MM.1S (cell line): ENCODE results near the gene CPVL.
"Not testable (repeated sequence)": the region's sequence is repeated elsewhere in the genome, so short reads cannot be mapped to it uniquely, and the experiment has no call there.

ENCODE experiments used
- DNase-seq: peaks from one replicate; pipeline ENCODE4 v3.0.0-alpha.2; 2015
- H2AFZ ChIP-seq: fragments of 300-600 bp; sonication (generic); 2 replicates; pipeline ENCODE4 v1.6.0; 2016; ENCODE audit warnings: antibody characterized with exemption, low read length
- H3F3A ChIP-seq: fragments of 300-600 bp; sonication (generic); 2 replicates; pipeline ENCODE4 v1.6.1; 2016; ENCODE audit warnings: mild to moderate bottlenecking, antibody characterized with exemption, low read length, moderate library complexity, mixed read lengths; ENCODE audit not compliant: insufficient read depth
- H3K27ac ChIP-seq: fragments of 300-600 bp; sonication (generic); 2 replicates; pipeline ENCODE4 v1.5.1; 2016; ENCODE audit warnings: mild to moderate bottlenecking, low read length
- H3K27me3 ChIP-seq: fragments of 300-600 bp; sonication (generic); replicated peaks from 2 replicates; pipeline ENCODE4 v1.6.0; 2016; ENCODE audit warnings: low read length; ENCODE audit not compliant: insufficient read depth
- H3K36me3 ChIP-seq: fragments of 300-600 bp; sonication (generic); replicated peaks from 2 replicates; pipeline ENCODE4 v1.6.1; 2016; ENCODE audit warnings: mild to moderate bottlenecking, low read length, mixed read lengths; ENCODE audit not compliant: insufficient read depth
- H3K4me1 ChIP-seq: fragments of 300-600 bp; sonication (generic); 2 replicates; pipeline ENCODE4 v1.6.1; 2016; ENCODE audit warnings: low read length, mixed read lengths
- H3K4me2 ChIP-seq: fragments of 300-600 bp; sonication (generic); 2 replicates; pipeline ENCODE4 v1.6.0; 2016; ENCODE audit warnings: low read depth, low read length
- H3K4me3 ChIP-seq: fragments of 300-600 bp; sonication (generic); 2 replicates; pipeline ENCODE4 v1.5.1; 2016; ENCODE audit warnings: low read length, mixed read lengths
- H3K79me2 ChIP-seq: fragments of 300-600 bp; sonication (generic); 2 replicates; pipeline ENCODE4 v1.6.1; 2016; ENCODE audit warnings: mixed run types, low read length, mixed read lengths
- H3K9ac ChIP-seq: fragments of 300-600 bp; sonication (generic); 2 replicates; pipeline ENCODE4 v1.6.1; 2016; ENCODE audit warnings: low read length, mixed read lengths
- H3K9me2 ChIP-seq: fragments of 300-600 bp; sonication (generic); replicated peaks from 2 replicates; pipeline ENCODE4 v1.6.1; 2016; ENCODE audit warnings: mild to moderate bottlenecking, low read length, mixed read lengths; ENCODE audit not compliant: insufficient read depth
- H3K9me3 ChIP-seq: fragments of 300-600 bp; sonication (generic); replicated peaks from 2 replicates; pipeline ENCODE4 v1.6.1; 2016; ENCODE audit warnings: mild to moderate bottlenecking, low read length, mixed read lengths; ENCODE audit not compliant: insufficient read depth
- H4K20me1 ChIP-seq: fragments of 300-600 bp; sonication (generic); 2 replicates; pipeline ENCODE4 v1.6.1; 2016; ENCODE audit warnings: mild to moderate bottlenecking, low read length, moderate library complexity, mixed read lengths; ENCODE audit not compliant: insufficient read depth
- CTCF ChIP-seq: fragments of 300-600 bp; sonication (generic); IDR thresholded peaks from 2 replicates; pipeline ENCODE4 v1.5.1; 2016; ENCODE audit warnings: antibody characterized with exemption, low read length, mixed read lengths
- EZH2 ChIP-seq: fragments of 300-600 bp; sonication (generic); optimal IDR thresholded peaks from 2 replicates; pipeline ENCODE3; 2017; ENCODE audit warnings: low read depth, mild to moderate bottlenecking, antibody characterized with exemption, low read length, mixed read lengths
- EZH2phosphoT487 ChIP-seq: fragments of 300-600 bp; sonication (generic); IDR thresholded peaks from 2 replicates; pipeline ENCODE4 v1.6.1; 2018; ENCODE audit warnings: antibody characterized with exemption, low read length

The CPVL gene

DNA sequence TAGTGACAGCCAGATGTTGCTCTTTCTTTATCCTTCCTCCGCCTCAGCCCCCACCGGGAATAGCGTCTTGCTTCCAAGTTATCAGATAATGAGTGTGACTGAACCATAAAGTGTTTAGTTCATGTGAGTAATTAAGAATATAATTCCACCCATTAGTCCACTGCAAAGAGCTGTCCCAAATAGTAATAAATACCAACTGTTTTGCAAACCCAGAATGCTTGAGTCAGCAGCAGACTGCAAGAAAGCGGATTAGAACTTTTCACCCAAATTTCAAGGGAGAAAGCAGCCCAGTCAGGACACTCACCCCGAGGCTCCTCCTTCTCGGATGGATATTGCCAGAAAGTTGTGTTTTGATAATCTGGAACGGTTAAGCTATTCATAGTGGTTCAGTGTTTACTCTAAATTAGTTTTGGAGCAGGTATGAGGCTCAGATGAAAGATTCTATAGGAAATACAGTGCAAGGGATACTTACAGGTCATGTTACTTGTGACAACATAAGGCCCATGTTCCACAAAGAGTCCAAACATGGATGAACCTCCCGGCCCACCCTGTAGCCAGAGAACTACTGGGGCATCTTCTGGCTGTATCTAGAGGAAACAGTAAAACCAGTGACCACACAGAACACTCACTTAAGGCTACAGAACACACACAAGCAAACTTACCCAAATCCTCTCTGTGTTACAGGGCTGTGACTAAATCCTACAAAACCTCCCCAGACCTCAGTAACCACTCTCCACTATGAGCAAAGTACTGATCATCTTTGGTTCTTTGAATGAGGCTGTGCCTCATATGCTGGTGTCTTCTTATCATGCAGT, 50.5 kb downstream of the CPVL start:
- Histone ChIP-seq H3K9ac (no peak overlapping the region), H4K20me1 (no peaks in the 10 kb centered on the region), H3K27ac (no peak overlapping the region), H3K79me2 (no peaks in the 10 kb centered on the region), H3K36me3 (no peaks in the 10 kb centered on the region), H3F3A (no peaks in the 10 kb centered on the region), H3K9me3 (no peaks in the 10 kb centered on the region), H3K4me1 (no peaks in the 10 kb centered on the region), H3K4me3 (no peak overlapping the region), H2AFZ (no peak overlapping the region), H3K27me3 (peaks cover 5% of the 10 kb centered on the region; the same call in 1 of the 2 replicates), H3K9me2 (no peaks in the 10 kb centered on the region), H3K4me2 (no peak overlapping the region)
- no peak for DNase-seq
- TF ChIP-seq CTCF (no peak), EZH2phosphoT487 (no peak), EZH2 (no peak)

- H3K4me3 ChIP-seq, H3K27ac ChIP-seq, DNase-seq, H2AFZ ChIP-seq, H3K9ac ChIP-seq, H3K9me3 ChIP-seq, H3K9me2 ChIP-seq, H3K36me3 ChIP-seq, H3K79me2 ChIP-seq, H3K27me3 ChIP-seq, H3K4me2 ChIP-seq, H4K20me1 ChIP-seq, H3K4me1 ChIP-seq, H3F3A ChIP-seq: not testable (repeated sequence)
These were observed 53.2 kb downstream of the CPVL start for GRCh38 chr7:29093091-29093490.

DNA sequence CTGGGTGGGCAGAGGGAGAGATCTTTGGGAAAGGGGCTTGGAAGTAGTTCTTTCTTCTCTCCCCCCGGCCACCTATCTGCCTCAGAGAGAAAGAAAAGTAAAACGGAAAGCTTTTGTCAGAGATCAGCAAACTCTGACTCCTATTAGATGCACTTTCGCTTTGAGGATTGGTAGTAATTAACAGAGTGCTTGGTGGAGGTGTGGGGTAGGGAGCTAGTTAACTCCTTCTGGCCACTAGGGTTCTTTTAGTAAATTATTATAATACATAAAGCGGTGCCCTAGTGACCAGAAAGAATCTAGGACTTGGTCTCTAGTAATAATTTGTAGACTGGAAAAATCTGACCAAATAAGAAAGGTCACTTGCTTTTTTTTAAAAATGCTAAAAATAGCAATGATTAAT, 54.6 kb downstream of the CPVL start:
- TF ChIP-seq CTCF = no peak
- no peak for TF ChIP-seq EZH2
- TF ChIP-seq EZH2phosphoT487 = no peak
- no peak overlapping the region for H3K9ac ChIP-seq
- peak overlapping the region; percentile 43 for H3K4me3 ChIP-seq
- peaks cover 5% of the 10 kb centered on the region; the same call in 1 of the 2 replicates for H3K27me3 ChIP-seq
- H2AFZ ChIP-seq = peak overlapping the region; percentile 29
- H3K9me2 ChIP-seq = no peaks in the 10 kb centered on the region
- peaks cover 7% of the 10 kb centered on the region for H3K4me1 ChIP-seq
- no peaks in the 10 kb centered on the region for H4K20me1 ChIP-seq
- no peaks in the 10 kb centered on the region for H3K79me2 ChIP-seq
- 0 out of 2 replicates have a peak, but pooled peaks cover 3% of the 10 kb centered on the region for H3F3A ChIP-seq
- DNase-seq = peak; percentile 65
- peak overlapping the region; percentile 64 for H3K4me2 ChIP-seq
- H3K36me3 ChIP-seq = no peaks in the 10 kb centered on the region
- no peak overlapping the region for H3K27ac ChIP-seq
- H3K9me3 ChIP-seq = no peaks in the 10 kb centered on the region
